H1 (cell line): ENCODE results near the gene CEP250. TPM values are rescaled to one million over a fixed set of nuclear protein-coding genes. Genes with fewer than 3 reads are reported as not detected.

Experiments
- CTCF ChIA-PET: fragments of 300-600 bp; sonication (Branson Sonifier 250); formaldehyde crosslinking; loops from one replicate; lab custom pipeline; 2021; ENCODE audit not compliant: partially characterized antibody; lab: Charles Lee
- POLR2A ChIA-PET: fragments of 300-600 bp; sonication (Branson Sonifier 250); formaldehyde crosslinking; loops from one replicate; lab custom pipeline; 2021; ENCODE audit warnings: inconsistent platforms; ENCODE audit not compliant: partially characterized antibody; lab: Charles Lee
- DNase-seq, 2 experiments: peaks; one replicate each; pipeline versions ENCODE4 v3.0.0 to v3.0.0-alpha.2; 2010 to 2022; ENCODE audit warnings: low spot score in 2 of 2, low read depth in 1 of 2, mixed read lengths in 1 of 2
- FAIRE-seq: peaks from 2 replicates; lab custom pipeline; 2011; peaks lifted over from hg19 to GRCh38; lab: Jason Lieb, UNC
- H2AFZ ChIP-seq: 2 replicates; pipeline ENCODE4 v1.8.1; 2012; ENCODE audit warnings: low read length, inconsistent platforms
- H2AK5ac ChIP-seq: 2 replicates; pipeline ENCODE4 v1.6.1; 2013; ENCODE audit warnings: low read depth, low read length
- H2BK120ac ChIP-seq: replicated peaks from 2 replicates; pipeline ENCODE3; 2013; ENCODE audit warnings: low read depth, low read length, inconsistent platforms
- H2BK12ac ChIP-seq: 2 replicates; pipeline ENCODE4 v1.6.1; 2013; ENCODE audit warnings: low read depth, low read length
- H2BK15ac ChIP-seq: 2 replicates; pipeline ENCODE4 v1.6.1; 2013; ENCODE audit warnings: low read length
- H2BK20ac ChIP-seq: 2 replicates; pipeline ENCODE4 v1.6.1; 2013; ENCODE audit warnings: low read length
- H2BK5ac ChIP-seq: 2 replicates; pipeline ENCODE4 v1.6.1; 2013; ENCODE audit warnings: low read depth, low read length
- H3K14ac ChIP-seq: 2 replicates; pipeline ENCODE4 v1.6.1; 2013; ENCODE audit warnings: inconsistent platforms; ENCODE audit not compliant: insufficient read length
- H3K18ac ChIP-seq: 2 replicates; pipeline ENCODE4 v1.6.1; 2013; ENCODE audit warnings: low read length; ENCODE audit errors: extremely low read depth
- H3K23ac ChIP-seq: 2 replicates; pipeline ENCODE4 v1.6.1; 2013; ENCODE audit warnings: inconsistent platforms; ENCODE audit not compliant: insufficient read length
- H3K23me2 ChIP-seq: 2 replicates; pipeline ENCODE4 v1.6.1; 2013; ENCODE audit warnings: low read depth, low read length
- H3K27ac ChIP-seq: 2 replicates; pipeline ENCODE4 v1.6.1; 2011; ENCODE audit warnings: low read depth, low read length, inconsistent platforms
- H3K27me3 ChIP-seq, 4 experiments: replicated peaks in 1 of 4; 1 replicate in 1 of 4; 2 replicates in 3 of 4; pipeline versions ENCODE4 v1.6.1 to v1.8.1; 2011 to 2013; ENCODE audit warnings: low read length in 3 of 4, mild to moderate bottlenecking in 3 of 4, inconsistent platforms in 2 of 4, mixed read lengths in 2 of 4, moderate library complexity in 1 of 4; ENCODE audit not compliant: control insufficient read depth in 3 of 4, insufficient read depth in 3 of 4; ENCODE audit errors: extremely low read depth in 1 of 4
- H3K36me3 ChIP-seq, 4 experiments: 2 replicates each; pipeline versions ENCODE4 v1.6.1 to v1.8.1; 2011 to 2013; ENCODE audit warnings: mild to moderate bottlenecking in 4 of 4, low read length in 3 of 4, moderate library complexity in 2 of 4, control low read depth in 1 of 4, inconsistent platforms in 1 of 4; ENCODE audit not compliant: insufficient read depth in 4 of 4, control insufficient read depth in 2 of 4
- H3K4ac ChIP-seq: replicated peaks from 2 replicates; pipeline ENCODE3; 2013; ENCODE audit warnings: low read length, low read depth, mixed read lengths, inconsistent platforms; ENCODE audit not compliant: insufficient read length
- H3K4me1 ChIP-seq, 4 experiments: replicated peaks in 1 of 4; 1 replicate in 1 of 4; 2 replicates in 3 of 4; pipeline versions ENCODE4 v1.6.1 to v1.8.1; 2011 to 2013; ENCODE audit warnings: low read length in 3 of 4, inconsistent platforms in 2 of 4, mixed read lengths in 1 of 4; ENCODE audit not compliant: insufficient read depth in 4 of 4, control insufficient read depth in 3 of 4
- H3K4me2 ChIP-seq, 2 experiments: 2 replicates each; pipeline versions ENCODE4 v1.6.1 to v1.8.1; 2011 to 2013; ENCODE audit warnings: low read depth in 2 of 2, low read length in 2 of 2, control low read depth in 1 of 2, inconsistent platforms in 1 of 2, mild to moderate bottlenecking in 1 of 2; ENCODE audit not compliant: insufficient read depth in 1 of 2
- H3K4me3 ChIP-seq, 4 experiments: fragments of 200-600, 300-600 bp in 1 of 4; sonication (generic), shearing (Covaris generic), sonication (Bioruptor Twin) in 1 of 4; 2 replicates each; pipeline versions ENCODE4 v1.5.1 to v1.8.1; 2011 to 2016; ENCODE audit warnings: low read length in 4 of 4, low read depth in 3 of 4, control low read depth in 2 of 4, inconsistent platforms in 2 of 4, mild to moderate bottlenecking in 2 of 4, mixed read lengths in 1 of 4, moderate library complexity in 1 of 4; ENCODE audit not compliant: insufficient read depth in 2 of 4; ENCODE audit errors: extremely low read depth in 1 of 4
- H3K56ac ChIP-seq: replicated peaks from 2 replicates; pipeline ENCODE3; 2013; ENCODE audit warnings: low read depth, mild to moderate bottlenecking, mixed read lengths, low read length, inconsistent platforms; ENCODE audit not compliant: insufficient read length
- H3K79me1 ChIP-seq: 2 replicates; pipeline ENCODE4 v1.6.1; 2013; ENCODE audit warnings: low read depth, low read length, control low read depth
- H3K79me2 ChIP-seq, 2 experiments: 2 replicates each; pipeline versions ENCODE4 v1.6.1 to v1.8.1; 2012 to 2013; ENCODE audit warnings: low read length in 2 of 2, mild to moderate bottlenecking in 2 of 2, inconsistent platforms in 1 of 2; ENCODE audit not compliant: insufficient read depth in 2 of 2, control insufficient read depth in 1 of 2
- H3K9ac ChIP-seq, 4 experiments: replicated peaks in 1 of 4; 1 replicate in 1 of 4; 2 replicates in 3 of 4; pipeline versions ENCODE4 v1.6.1 to v1.8.1; 2011 to 2013; ENCODE audit warnings: low read depth in 3 of 4, low read length in 3 of 4, control low read depth in 2 of 4, mild to moderate bottlenecking in 2 of 4, moderate library complexity in 2 of 4, inconsistent platforms in 1 of 4; ENCODE audit errors: extremely low read depth in 1 of 4
- H3K9me3 ChIP-seq, 2 experiments: 2 replicates each; pipeline versions ENCODE4 v1.6.1 to v1.8.1; 2012 to 2013; ENCODE audit warnings: mild to moderate bottlenecking in 2 of 2, moderate library complexity in 2 of 2, control low read depth in 1 of 2, inconsistent platforms in 1 of 2, low read depth in 1 of 2, low read length in 1 of 2, mixed read lengths in 1 of 2; ENCODE audit not compliant: insufficient read depth in 2 of 2
- H4K20me1 ChIP-seq, 2 experiments: replicated peaks in 1 of 2; 2 replicates each; pipeline versions ENCODE3 to v1.8.1; 2011 to 2013; ENCODE audit warnings: inconsistent platforms in 2 of 2, low read length in 2 of 2, mild to moderate bottlenecking in 1 of 2; ENCODE audit not compliant: insufficient read depth in 2 of 2, control insufficient read depth in 1 of 2
- H4K5ac ChIP-seq: 2 replicates; pipeline ENCODE4 v1.6.1; 2013; ENCODE audit warnings: low read length, low read depth, mixed read lengths, inconsistent platforms; ENCODE audit not compliant: insufficient read length
- H4K8ac ChIP-seq: 2 replicates; pipeline ENCODE4 v1.8.0; 2013; ENCODE audit warnings: mild to moderate bottlenecking, moderate library complexity, low read length, inconsistent platforms; ENCODE audit not compliant: insufficient read depth; ENCODE audit errors: extremely low read depth
- H4K91ac ChIP-seq: replicated peaks from 2 replicates; pipeline ENCODE3; 2013; ENCODE audit warnings: low read length, mixed read lengths, inconsistent platforms; ENCODE audit not compliant: insufficient read length
- BCL11A ChIP-seq, 2 experiments: IDR thresholded peaks; one replicate each; pipeline ENCODE4 v1.6.1; 2011; ENCODE audit warnings: low read depth in 2 of 2, low read length in 2 of 2, mild to moderate bottlenecking in 2 of 2
- CTBP2 ChIP-seq: IDR thresholded peaks from 2 replicates; pipeline ENCODE4 v1.7.0; 2011; ENCODE audit warnings: borderline replicate concordance, mild to moderate bottlenecking, moderate library complexity, mixed read lengths, low read length; ENCODE audit not compliant: insufficient read depth, insufficient read length
- CTCF ChIP-seq, 3 experiments: IDR thresholded peaks; 1 replicate in 2 of 3; 2 replicates in 1 of 3; pipeline versions ENCODE4 v1.5.1 to v1.6.1; 2011; ENCODE audit warnings: low read length in 3 of 3, mild to moderate bottlenecking in 3 of 3, inconsistent platforms in 2 of 3, low read depth in 1 of 3, moderate library complexity in 1 of 3; ENCODE audit not compliant: insufficient read depth in 1 of 3; ENCODE audit errors: control extremely low read depth in 1 of 3
- PHF8 ChIP-seq: fragments of 200-600 bp; sonication (generic); conservative IDR thresholded peaks from 2 replicates; pipeline ENCODE4 v1.7.1; 2012; ENCODE audit warnings: low read depth, mild to moderate bottlenecking, inconsistent platforms, low read length, moderate library complexity
- RBBP5 ChIP-seq: IDR thresholded peaks from 2 replicates; pipeline ENCODE4 v1.7.1; 2012; ENCODE audit warnings: low read depth, mild to moderate bottlenecking, inconsistent platforms, low read length, moderate library complexity, borderline replicate concordance
- SAP30 ChIP-seq: fragments of 300-600 bp; sonication (generic); IDR thresholded peaks from 2 replicates; pipeline ENCODE4 v1.7.1; 2012; ENCODE audit warnings: low read length, moderate library complexity, mild to moderate bottlenecking, inconsistent platforms; ENCODE audit not compliant: insufficient read depth, insufficient replicate concordance
- SIN3A ChIP-seq, 2 experiments: IDR thresholded peaks in 1 of 2; conservative IDR thresholded peaks in 1 of 2; 2 replicates each; pipeline ENCODE4 v1.6.1; 2011 to 2012; ENCODE audit warnings: low read length in 2 of 2, improper control_type of control experiment in 1 of 2, low read depth in 1 of 2, mild to moderate bottlenecking in 1 of 2
- SP2 ChIP-seq: IDR thresholded peaks from 2 replicates; pipeline ENCODE4 v1.6.1; 2012; ENCODE audit warnings: mild to moderate bottlenecking, low read length, inconsistent platforms
- TAF7 ChIP-seq: optimal IDR thresholded peaks from 2 replicates; pipeline ENCODE3; 2011; ENCODE audit warnings: low read depth, mild to moderate bottlenecking, inconsistent platforms, low read length, moderate library complexity, borderline replicate concordance
- WGBS, 2 experiments: shearing (Covaris generic) in 1 of 2; methylation state at CpG; one replicate each; pipeline versions ENCODE4 v1.1.6 to v1.1.7; 2013 to 2015; ENCODE audit warnings: low lambda C conversion rate in 2 of 2, mixed read lengths in 2 of 2, inconsistent platforms in 1 of 2, low coverage in 1 of 2, missing lambda C conversion rate in 1 of 2; ENCODE audit not compliant: insufficient replicate concordance in 2 of 2, insufficient coverage in 1 of 2, insufficient read length in 1 of 2; ENCODE audit errors: extremely low coverage in 1 of 2, missing lambda C conversion rate in 1 of 2; 5-methylcytosine and 5-hydroxymethylcytosine counted together
- polyA plus RNA-seq, 7 experiments: library from polyadenylated mRNA; depleted of rRNA in 3 of 7; stranded (reverse) in 5 of 7; unstranded in 2 of 7; fragments of >200 nt in 5 of 7; fragments of 200-250 nt in 2 of 7; gene quantifications; 1 replicate in 5 of 7; 2 replicates in 1 of 7; 4 replicates in 1 of 7; pipeline versions ENCODE4 v1.2.1 to v1.2.3, GENCODE V29; 2011 to 2013; ENCODE audit warnings: missing spikeins in 2 of 7, mixed read lengths in 2 of 7
- total RNA-seq: library from RNA; stranded (reverse); fragmentation: NEBNext Ultra II Directional; extraction: Animal tissue kit (Norgen Biotek cat#: 25700); gene quantifications from 2 replicates; pipeline ENCODE4 v1.2.1, GENCODE V29; 2021

The CEP250 gene
- total and polyA plus RNA-seq, 2 of the 8 experiments (the other 6 are each of a cell fraction or from before 2014, with no cell fraction given): 2.6 to 33.7 TPM

- Histone ChIP-seq H3K4me2 (no peak overlapping the region), H3K9me3 (no peaks in the 10 kb centered on the region), H3K56ac (no peak overlapping the region), H3K79me1 (no peaks in the 10 kb centered on the region), H3K14ac (no peak overlapping the region), H2BK5ac (no peak overlapping the region), H3K4ac (no peak overlapping the region), H2AFZ (no peak overlapping the region), H3K4me3 (no peak overlapping the region), H3K27ac (no peak overlapping the region), H4K8ac (no peak overlapping the region), H2BK15ac (no peak overlapping the region), H3K4me1 (no peaks in the 10 kb centered on the region), H3K79me2 (no peaks in the 10 kb centered on the region), H4K20me1 (no peaks in the 10 kb centered on the region), H2BK120ac (no peak overlapping the region), H4K91ac (no peak overlapping the region), H3K18ac (no peak overlapping the region), H2AK5ac (no peak overlapping the region), H3K23me2 (no peaks in the 10 kb centered on the region; the same call in 1 of the 2 replicates), H2BK12ac (no peak overlapping the region), H3K27me3 (no peaks in the 10 kb centered on the region), H2BK20ac (no peak overlapping the region), H3K23ac (no peak overlapping the region), H3K36me3 (peaks cover 20 to 59% (median 48%) of the 10 kb centered on the region in 4 experiments), H4K5ac (no peak overlapping the region), H3K9ac (no peak overlapping the region)
- ChIA-PET CTCF (interaction anchor here (0.8 to 3.1 kb wide), 6 partner anchors 10 to 55 kb away, joined by 3 to 15 read pairs (median 6); no protein-coding TSS in a partner anchor), POLR2A (interaction anchor here (1.2 kb wide), 1 partner anchor 161 kb away, joined by 3 read pairs; no protein-coding TSS in a partner anchor)
- no peak for DNase-seq
- 89% methylated on average over 7 of the region's 8 CpGs; no CpG with 5 or more reads in 1 of the 2 experiments for WGBS, 2 experiments
- no peak for FAIRE-seq
- TF ChIP-seq PHF8: no peak
- TF ChIP-seq BCL11A (IDR thresholded peaks at IDR 0.05; ENCODE audit: low read depth in 2 of 2, low read length in 2 of 2): no peak
- no peak for TF ChIP-seq SIN3A (conservative IDR thresholded peaks at IDR 0.05 in 1 of 2, IDR thresholded peaks at IDR 0.05 in 1 of 2; ENCODE audit: low read depth in 1 of 2, low read length in 2 of 2)
- TF ChIP-seq CTBP2: no peak
- TF ChIP-seq TAF7: no peak
- TF ChIP-seq RBBP5: no peak
- TF ChIP-seq SP2: no peak
- no peak for TF ChIP-seq CTCF (IDR thresholded peaks at IDR 0.05; ENCODE audit: control extremely low read depth in 1 of 3, insufficient read depth in 1 of 3, low read depth in 1 of 3, low read length in 3 of 3)
- TF ChIP-seq SAP30: no peak
Measured at GRCh38 chr20:35502352-35502751, 47.0 kb downstream of the CEP250 start.
